HCT116 (cell line): ENCODE results near the gene LRRC15. TPM values are rescaled to one million over a fixed set of nuclear protein-coding genes. Genes with fewer than 3 reads are reported as not detected.

ENCODE experiments used
- ATAC-seq: fragments of 200-7000 bp; cut with Tn5 transposase; 2 replicates; pipeline ENCODE4 v1.9.1; 2020; ENCODE audit warnings: mild to moderate bottlenecking, moderate library complexity
- BruUV-seq: library from RNA; stranded (reverse); fragments of 400-500 nt; replicated peaks from 2 replicates; lab custom pipeline; 2021; lab: Mats Ljungman, UMichigan
- CTCF ChIA-PET: fragments of 300-600 bp; sonication (Branson Sonifier 250); formaldehyde crosslinking; loops from one replicate; lab custom pipeline; 2021; ENCODE audit warnings: antibody characterized with exemption; lab: Charles Lee
- POLR2A ChIA-PET: fragments of 300-600, 350-600 bp; sonication (Branson Sonifier 250); formaldehyde crosslinking; loops from one replicate; lab custom pipeline; 2021; ENCODE audit warnings: antibody characterized with exemption; lab: Charles Lee
- RAD21 ChIA-PET, 2 experiments: fragments of 300-600 bp; sonication (Branson Sonifier 250); formaldehyde crosslinking; loops; one replicate each; lab custom pipeline; 2023; ENCODE audit warnings: low total read pairs in 2 of 2; ENCODE audit not compliant: uncharacterized antibody in 2 of 2, unreplicated experiment in 2 of 2, low non-redundant PET in 1 of 2; lab: Charles Lee
- DNase-seq: peaks from one replicate; pipeline ENCODE4 v3.0.0-alpha.2; 2010; ENCODE audit warnings: low read depth, low spot score
- H2AFZ ChIP-seq: fragments of 200-600 bp; shearing (Covaris generic), sonication (generic); 2 replicates; pipeline ENCODE4 v1.6.1; 2017; ENCODE audit warnings: low read depth, mixed run types, mixed read lengths, antibody characterized with exemption, low read length; ENCODE audit not compliant: poor library complexity, severe bottlenecking
- H3K27ac ChIP-seq: 2 replicates; pipeline ENCODE4 v1.5.1; 2012; ENCODE audit warnings: low read depth, low read length
- H3K27me3 ChIP-seq: fragments of 200-600 bp; sonication (generic); 2 replicates; pipeline ENCODE4 v1.6.1; 2016; ENCODE audit warnings: mixed run types, low read length, mixed read lengths; ENCODE audit not compliant: insufficient read depth
- H3K36me3 ChIP-seq, 2 experiments: fragments of 200-500 bp in 1 of 2; fragments of 200-600 bp in 1 of 2; sonication (Bioruptor generic) in 1 of 2; sonication (generic) in 1 of 2; 2 replicates each; pipeline versions ENCODE4 v1.5.1 to v1.6.1; 2014 to 2016; ENCODE audit warnings: low read length in 2 of 2, inconsistent platforms in 1 of 2, mixed read lengths in 1 of 2, mixed run types in 1 of 2; ENCODE audit not compliant: insufficient read depth in 2 of 2, control insufficient read depth in 1 of 2
- H3K4me1 ChIP-seq, 2 experiments: fragments of 200-600 bp in 1 of 2; sonication (generic) in 1 of 2; 2 replicates each; pipeline versions ENCODE4 v1.5.1 to v1.6.1; 2012 to 2017; ENCODE audit warnings: low read length in 2 of 2, inconsistent platforms in 1 of 2, mild to moderate bottlenecking in 1 of 2, mixed read lengths in 1 of 2, mixed run types in 1 of 2, moderate library complexity in 1 of 2; ENCODE audit not compliant: insufficient read depth in 2 of 2, control insufficient read depth in 1 of 2
- H3K4me2 ChIP-seq: fragments of 200-600 bp; sonication (generic); 2 replicates; pipeline ENCODE4 v1.6.1; 2017; ENCODE audit warnings: mixed run types, low read length, mixed read lengths
- H3K4me3 ChIP-seq, 2 experiments: fragments of 200-600 bp in 1 of 2; sonication (generic) in 1 of 2; replicated peaks in 1 of 2; 2 replicates each; pipeline ENCODE4 v1.5.1; 2011 to 2016; ENCODE audit warnings: low read length in 2 of 2, control low read depth in 1 of 2, low read depth in 1 of 2, mild to moderate bottlenecking in 1 of 2, mixed read lengths in 1 of 2, mixed run types in 1 of 2
- H3K79me2 ChIP-seq: fragments of 200-600 bp; sonication (generic); 2 replicates; pipeline ENCODE4 v1.6.1; 2017; ENCODE audit warnings: mild to moderate bottlenecking, mixed run types, low read length, moderate library complexity, mixed read lengths; ENCODE audit not compliant: insufficient read depth
- H3K9ac ChIP-seq: fragments of 200-600 bp; sonication (generic); 2 replicates; pipeline ENCODE4 v1.6.1; 2016; ENCODE audit warnings: low read length, mixed read lengths
- H3K9me2 ChIP-seq: fragments of 200-600 bp; sonication (generic), shearing (Covaris generic); 2 replicates; pipeline ENCODE4 v1.6.1; 2017; ENCODE audit warnings: mixed run types, mild to moderate bottlenecking, moderate library complexity; ENCODE audit not compliant: insufficient read depth
- H3K9me3 ChIP-seq, 2 experiments: fragments of 200-500 bp in 1 of 2; fragments of 200-600 bp in 1 of 2; sonication (Bioruptor generic) in 1 of 2; sonication (generic) in 1 of 2; 2 replicates each; pipeline ENCODE4 v1.6.1; 2014 to 2017; ENCODE audit warnings: low read length in 2 of 2, mixed read lengths in 2 of 2, inconsistent platforms in 1 of 2, low read depth in 1 of 2, mild to moderate bottlenecking in 1 of 2, mixed run types in 1 of 2, moderate library complexity in 1 of 2; ENCODE audit not compliant: control insufficient read depth in 1 of 2, insufficient read depth in 1 of 2
- H4K20me1 ChIP-seq: fragments of 200-600 bp; sonication (generic), shearing (Covaris generic); 2 replicates; pipeline ENCODE4 v1.6.1; 2017; ENCODE audit warnings: mixed run types, mild to moderate bottlenecking, moderate library complexity; ENCODE audit not compliant: insufficient read depth
- EGR1 ChIP-seq: IDR thresholded peaks from 2 replicates; pipeline ENCODE4 v1.6.1; 2012; ENCODE audit warnings: low read depth
- JUND ChIP-seq: IDR thresholded peaks from 2 replicates; pipeline ENCODE4 v1.6.1; 2012
- POLR2AphosphoS5 ChIP-seq: IDR thresholded peaks from 2 replicates; pipeline ENCODE4 v1.6.1; 2011; ENCODE audit warnings: mild to moderate bottlenecking, low read depth, low read length, moderate library complexity
- REST ChIP-seq: IDR thresholded peaks from 2 replicates; pipeline ENCODE4 v1.6.1; 2012; ENCODE audit warnings: low read depth
- SIN3A ChIP-seq: IDR thresholded peaks from 2 replicates; pipeline ENCODE4 v1.6.1; 2012; ENCODE audit warnings: low read depth
- TCF7L2 ChIP-seq: IDR thresholded peaks from 2 replicates; pipeline ENCODE4 v1.7.0; 2011; ENCODE audit warnings: borderline replicate concordance, inconsistent platforms; ENCODE audit not compliant: insufficient read depth, insufficient read length; ENCODE audit errors: extremely low read depth
- ZBTB33 ChIP-seq: IDR thresholded peaks from 2 replicates; pipeline ENCODE4 v1.6.1; 2011; ENCODE audit warnings: mild to moderate bottlenecking, low read length, moderate library complexity; ENCODE audit not compliant: insufficient replicate concordance; ENCODE audit errors: extremely low read depth
- ZFX ChIP-seq: fragments of 450-650 bp; IDR thresholded peaks from 2 replicates; pipeline ENCODE4 v1.6.1; 2017
- ZNF274 ChIP-seq: fragments of 200-500 bp; sonication (Bioruptor generic); IDR thresholded peaks from 2 replicates; pipeline ENCODE4 v1.6.1; 2014; ENCODE audit warnings: mild to moderate bottlenecking, low read depth, low read length, inconsistent platforms
- intact Hi-C: fragments of 100-400 bp; cut with micrococcal nuclease; formaldehyde crosslinking; loops from 2 replicates; pipeline ENCODE4 v1.10.0; 2022
- total RNA-seq: library from RNA; stranded (reverse); gene quantifications from one replicate; pipeline ENCODE4 v1.2.1, GENCODE V29; 2021; ENCODE audit not compliant: unreplicated experiment

LRRC15 gene
- total RNA-seq, 1 experiment from 2014 or later: not detected

- Histone ChIP-seq H4K20me1 (no peaks in the 10 kb centered on the region), H3K4me1 (peaks cover 0 to 8% of the 10 kb centered on the region in 2 experiments; a peak in 1 of 4 replicates), H3K27me3 (peaks cover 4% of the 10 kb centered on the region; the same call in 1 of the 2 replicates), H3K4me2 (no peak overlapping the region), H3K9me3 (no peaks in the 10 kb centered on the region), H3K36me3 (no peaks in the 10 kb centered on the region), H3K79me2 (no peaks in the 10 kb centered on the region), H3K27ac (no peak overlapping the region), H2AFZ (no peak overlapping the region), H3K9me2 (no peaks in the 10 kb centered on the region), H3K9ac (no peak overlapping the region), H3K4me3 (no peak overlapping the region)
- RAD21 ChIA-PET: no interaction called here
- no peak for TF ChIP-seq REST
- TF ChIP-seq ZNF274: no peak
- no peak for TF ChIP-seq SIN3A
- no peak for TF ChIP-seq JUND
- TF ChIP-seq EGR1: no peak
- TF ChIP-seq ZBTB33: no peak
- TF ChIP-seq POLR2AphosphoS5: no peak
- no peak for TF ChIP-seq ZFX
- TF ChIP-seq TCF7L2: no peak
- ATAC-seq (no peak), DNase-seq (no peak)
- CTCF ChIA-PET: no interaction called here
- no TSS peak for BruUV-seq
- intact Hi-C loops: no loop called here
- POLR2A ChIA-PET: interaction anchor here (0.7 kb wide), 1 partner anchor 215 kb away, joined by 4 read pairs; no protein-coding TSS in a partner anchor
Measured at GRCh38 chr3:194365978-194366490, 3.5 kb downstream of the LRRC15 start.
